ENCODE measurements around the gene ARFGEF2. TPM values are rescaled to one million over a fixed set of nuclear protein-coding genes. Genes with fewer than 3 reads are reported as not detected.

The ARFGEF2 gene
- total RNA-seq, 1 donor = 47.5 TPM

- H3K4me3 ChIP-seq (ENCODE audit: low read depth, low read length) = no peak overlapping the region
- DNase-seq (ENCODE audit: low read depth) = no peak
- TF ChIP-seq CTCF (IDR thresholded peaks at IDR 0.05; ENCODE audit: insufficient read depth, low read depth, low read length) = no peak
These were observed 30.1 kb upstream of the ARFGEF2 start for GRCh38 chr20:48891235-48892048.

GRCh38 chr20:48892049-48892470 is 29.5 kb upstream of the ARFGEF2 start:
- no peak for TF ChIP-seq CTCF (IDR thresholded peaks at IDR 0.05; ENCODE audit: insufficient read depth, low read depth, low read length)
- no peak overlapping the region for H3K4me3 ChIP-seq (ENCODE audit: low read depth, low read length)
- no peak for DNase-seq (ENCODE audit: low read depth)

GRCh38 chr20:48892891-48893290 is 28.6 kb upstream of the ARFGEF2 start:
- no peak for DNase-seq (ENCODE audit: low read depth)
- no peak overlapping the region for H3K4me3 ChIP-seq (ENCODE audit: low read depth, low read length)
- TF ChIP-seq CTCF (IDR thresholded peaks at IDR 0.05; ENCODE audit: insufficient read depth, low read depth, low read length) = no peak

GRCh38 chr20:48893374-48893773 is 28.1 kb upstream of the ARFGEF2 start:
- no peak for TF ChIP-seq CTCF (IDR thresholded peaks at IDR 0.05; ENCODE audit: insufficient read depth, low read depth, low read length)
- H3K4me3 ChIP-seq (ENCODE audit: low read depth, low read length) = no peak overlapping the region
- DNase-seq (ENCODE audit: low read depth) = no peak

- TF ChIP-seq CTCF (IDR thresholded peaks at IDR 0.05; ENCODE audit: insufficient read depth, low read depth, low read length) = no peak
- peak; percentile 63 for DNase-seq (ENCODE audit: low read depth)
These were observed 24.1 kb upstream of the ARFGEF2 start for GRCh38 chr20:48897305-48898010.

GRCh38 chr20:48898210-48898609 is 23.3 kb upstream of the ARFGEF2 start:
- no peak overlapping the region for H3K4me3 ChIP-seq (ENCODE audit: low read depth, low read length)
- TF ChIP-seq CTCF (IDR thresholded peaks at IDR 0.05; ENCODE audit: insufficient read depth, low read depth, low read length) = no peak
- no peak for DNase-seq (ENCODE audit: low read depth)

More at GRCh38 chr20:48897305-48898010, 24.1 kb upstream of the ARFGEF2 start:
- H3K4me3 ChIP-seq (ENCODE audit: low read depth, low read length) = no peak overlapping the region
